MCF 10A (cell line): ENCODE data around the gene AJAP1. TPM values are rescaled to one million over a fixed set of nuclear protein-coding genes. Genes with fewer than 3 reads are reported as not detected.

Source experiments
- BruUV-seq: library from RNA; stranded (reverse); fragments of 400-500 nt; replicated peaks from 2 replicates; lab custom pipeline; 2021; lab: Mats Ljungman, UMichigan
- CTCF ChIA-PET: fragments of 300-600 bp; sonication (Branson Sonifier 250); formaldehyde crosslinking; extraction: SDS; loops from one replicate; lab custom pipeline; 2021; ENCODE audit warnings: antibody characterized with exemption, inconsistent platforms; lab: Yijun Ruan, JAX
- POLR2A ChIA-PET: fragments of 300-600, 350-650 bp; sonication (Branson Sonifier 250); formaldehyde crosslinking; extraction: SDS; loops from one replicate; lab custom pipeline; 2020; ENCODE audit warnings: antibody characterized with exemption, inconsistent platforms; lab: Yijun Ruan, JAX
- DNase-seq: peaks from one replicate; pipeline ENCODE4 v3.0.0-alpha.2; 2018; ENCODE audit not compliant: unreplicated experiment
- H3K27ac Mint-ChIP-seq: one replicate; pipeline ENCODE4 v1.8.0; 2022; ENCODE audit warnings: mild to moderate bottlenecking, low read depth, mixed read lengths; ENCODE audit not compliant: unreplicated experiment
- H3K27me3 Mint-ChIP-seq: one replicate; pipeline ENCODE4 v1.8.0; 2022; ENCODE audit warnings: mixed read lengths; ENCODE audit not compliant: insufficient read depth, unreplicated experiment
- H3K36me3 Mint-ChIP-seq: one replicate; pipeline ENCODE4 v1.8.0; 2022; ENCODE audit warnings: mild to moderate bottlenecking, moderate library complexity, mixed read lengths; ENCODE audit not compliant: insufficient read depth, unreplicated experiment
- H3K4me1 Mint-ChIP-seq: one replicate; pipeline ENCODE4 v1.8.0; 2022; ENCODE audit warnings: mixed read lengths; ENCODE audit not compliant: insufficient read depth, unreplicated experiment
- H3K4me3 Mint-ChIP-seq: one replicate; pipeline ENCODE4 v1.8.0; 2022; ENCODE audit warnings: mild to moderate bottlenecking, moderate library complexity, mixed read lengths; ENCODE audit not compliant: unreplicated experiment
- H3K9me3 Mint-ChIP-seq: one replicate; pipeline ENCODE4 v1.8.0; 2022; ENCODE audit warnings: mixed read lengths; ENCODE audit not compliant: unreplicated experiment
- CTCF ChIP-seq: fragments of 200-600 bp; IDR thresholded peaks from one replicate; pipeline ENCODE4 v1.8.0; 2022; ENCODE audit warnings: antibody characterized with exemption, mild to moderate bottlenecking; ENCODE audit not compliant: unreplicated experiment
- intact Hi-C: fragments of 100-400 bp; cut with micrococcal nuclease; formaldehyde crosslinking; loops from 2 replicates; pipeline ENCODE4 v1.14.1; 2022
- total RNA-seq: library from RNA; stranded (reverse); gene quantifications from 2 replicates; pipeline ENCODE4 v1.2.3, GENCODE V29; 2022

The AJAP1 gene
- total RNA-seq, 1 experiment from 2014 or later = not detected

DNA sequence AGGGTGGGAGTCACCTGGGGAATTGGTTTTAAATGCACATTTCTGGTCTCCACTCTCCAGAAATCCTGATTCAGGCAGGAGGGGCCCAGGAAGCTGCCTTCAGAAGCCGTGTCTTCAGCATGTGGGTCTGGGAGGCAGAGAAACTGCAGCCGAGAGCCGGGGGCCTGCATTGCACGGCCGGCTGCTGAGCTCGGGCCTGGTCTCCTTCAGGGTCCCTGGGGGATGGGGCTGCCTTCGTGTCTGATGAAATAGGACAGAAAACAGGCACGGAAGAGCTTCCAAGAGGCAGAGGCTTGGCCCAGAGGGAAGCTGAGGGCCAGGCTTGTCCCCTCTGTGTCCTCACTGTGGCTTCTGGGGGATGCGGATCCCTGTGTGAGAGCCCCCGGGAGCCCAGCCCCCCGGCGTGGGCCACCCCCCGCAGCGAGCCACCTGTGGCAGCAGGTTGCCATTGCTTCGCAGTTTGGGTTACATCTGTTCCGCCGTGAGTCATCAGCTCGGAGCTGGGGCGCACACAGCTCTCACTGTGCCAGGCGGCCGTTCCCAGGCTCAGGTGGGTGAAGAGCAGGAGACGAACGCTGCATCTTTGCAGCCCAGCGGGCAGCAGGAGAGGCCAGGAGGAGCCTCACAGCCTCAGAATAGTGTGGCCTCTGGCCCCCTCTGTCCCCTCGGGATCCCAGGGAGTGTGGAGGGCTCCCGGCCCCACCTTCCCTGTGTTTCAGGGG, 72.4 kb downstream of the AJAP1 start:
- no peaks in the 10 kb centered on the region for H3K27me3 Mint-ChIP-seq
- BruUV-seq = no TSS peak
- CTCF ChIA-PET = interaction anchor here (0.6 kb wide), 1 partner anchor 100 kb away, joined by 3 read pairs; no protein-coding TSS in a partner anchor
- H3K9me3 Mint-ChIP-seq = peaks cover 11% of the 10 kb centered on the region
- no peak overlapping the region for H3K4me3 Mint-ChIP-seq
- TF ChIP-seq CTCF = no peak
- H3K27ac Mint-ChIP-seq = no peak overlapping the region
- intact Hi-C loops = no loop called here
- peaks cover 5% of the 10 kb centered on the region for H3K36me3 Mint-ChIP-seq
- no peaks in the 10 kb centered on the region for H3K4me1 Mint-ChIP-seq
- POLR2A ChIA-PET = no interaction called here
- DNase-seq = no peak

GRCh38 chr1:4728319-4729089, 74.1 kb downstream of the AJAP1 start:
- Mint-ChIP-seq H3K27ac (no peak overlapping the region), H3K4me1 (no peaks in the 10 kb centered on the region), H3K9me3 (peaks cover 4% of the 10 kb centered on the region), H3K27me3 (no peaks in the 10 kb centered on the region), H3K36me3 (peaks cover 5% of the 10 kb centered on the region), H3K4me3 (no peak overlapping the region)
- intact Hi-C loops = no loop called here
- CTCF ChIA-PET = no interaction called here
- BruUV-seq = no TSS peak
- no peak for TF ChIP-seq CTCF
- no peak for DNase-seq
- POLR2A ChIA-PET = no interaction called here

GRCh38 chr1:4729090-4729471, 74.7 kb downstream of the AJAP1 start:
- Mint-ChIP-seq H3K27ac (no peak overlapping the region), H3K4me1 (no peaks in the 10 kb centered on the region), H3K4me3 (no peak overlapping the region), H3K27me3 (no peaks in the 10 kb centered on the region), H3K36me3 (peaks cover 5% of the 10 kb centered on the region), H3K9me3 (no peaks in the 10 kb centered on the region)
- CTCF ChIA-PET = interaction anchor here (1.1 kb wide), 1 partner anchor 49 kb away, joined by 4 read pairs; no protein-coding TSS in a partner anchor
- POLR2A ChIA-PET = no interaction called here
- TF ChIP-seq CTCF = no peak
- intact Hi-C loops = no loop called here
- no TSS peak for BruUV-seq
- DNase-seq = no peak

- H3K27ac Mint-ChIP-seq = no peak overlapping the region
- POLR2A ChIA-PET = interaction anchor here (0.7 kb wide), 1 partner anchor 39 kb away, joined by 3 read pairs; no protein-coding TSS in a partner anchor
These were observed 75.7 kb downstream of the AJAP1 start for GRCh38 chr1:4730078-4730477.

More at GRCh38 chr1:4730078-4730477, 75.7 kb downstream of the AJAP1 start:
- intact Hi-C loops = no loop called here
- no peaks in the 10 kb centered on the region for H3K27me3 Mint-ChIP-seq
- no peak overlapping the region for H3K4me3 Mint-ChIP-seq
- peaks cover 5% of the 10 kb centered on the region for H3K36me3 Mint-ChIP-seq
- CTCF ChIA-PET = interaction anchor here (1.1 kb wide), 1 partner anchor 48 kb away, joined by 4 read pairs; no protein-coding TSS in a partner anchor
- BruUV-seq = no TSS peak
- DNase-seq = no peak
- no peak for TF ChIP-seq CTCF
- no peaks in the 10 kb centered on the region for H3K9me3 Mint-ChIP-seq
- no peaks in the 10 kb centered on the region for H3K4me1 Mint-ChIP-seq
